GM12875 (cell line): ENCODE results near the gene HPF1.

Experiments used
- H3K4me3 ChIP-seq: one replicate; pipeline ENCODE4 v1.5.1; 2011; ENCODE audit warnings: low read depth, low read length, control low read depth
- TF ChIP-seq, protein P1 (sequence below): IDR thresholded peaks from 2 replicates; pipeline ENCODE4 v1.5.1; 2011; ENCODE audit warnings: low read depth, mild to moderate bottlenecking, control low read depth, inconsistent platforms, low read length, moderate library complexity, borderline replicate concordance; ENCODE audit not compliant: insufficient read depth

HPF1 gene

GRCh38 chr4:169716677-169717076 lies 41.1 kb downstream of the HPF1 start:
- no peak overlapping the region for H3K4me3 ChIP-seq

DNA sequence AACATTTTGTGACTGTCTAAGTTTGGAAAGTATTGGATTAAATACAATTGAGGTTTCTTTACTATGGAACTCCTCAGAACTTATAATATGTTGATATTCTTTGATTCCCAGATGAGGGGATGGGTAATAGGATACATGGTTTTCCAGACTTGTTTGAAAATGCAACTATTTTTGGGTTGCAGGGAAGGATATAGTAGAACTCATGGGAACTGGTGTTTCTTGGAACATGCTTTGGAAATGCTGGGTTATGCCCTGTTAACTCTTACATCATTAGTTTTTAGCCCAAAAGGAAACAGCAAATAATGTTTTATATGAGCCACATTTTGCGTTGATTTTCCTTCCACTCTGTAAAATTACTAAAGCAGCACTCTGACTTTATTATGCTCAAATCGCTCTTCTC lies 41.9 kb downstream of the HPF1 start:
- TF ChIP-seq, protein P1, sequence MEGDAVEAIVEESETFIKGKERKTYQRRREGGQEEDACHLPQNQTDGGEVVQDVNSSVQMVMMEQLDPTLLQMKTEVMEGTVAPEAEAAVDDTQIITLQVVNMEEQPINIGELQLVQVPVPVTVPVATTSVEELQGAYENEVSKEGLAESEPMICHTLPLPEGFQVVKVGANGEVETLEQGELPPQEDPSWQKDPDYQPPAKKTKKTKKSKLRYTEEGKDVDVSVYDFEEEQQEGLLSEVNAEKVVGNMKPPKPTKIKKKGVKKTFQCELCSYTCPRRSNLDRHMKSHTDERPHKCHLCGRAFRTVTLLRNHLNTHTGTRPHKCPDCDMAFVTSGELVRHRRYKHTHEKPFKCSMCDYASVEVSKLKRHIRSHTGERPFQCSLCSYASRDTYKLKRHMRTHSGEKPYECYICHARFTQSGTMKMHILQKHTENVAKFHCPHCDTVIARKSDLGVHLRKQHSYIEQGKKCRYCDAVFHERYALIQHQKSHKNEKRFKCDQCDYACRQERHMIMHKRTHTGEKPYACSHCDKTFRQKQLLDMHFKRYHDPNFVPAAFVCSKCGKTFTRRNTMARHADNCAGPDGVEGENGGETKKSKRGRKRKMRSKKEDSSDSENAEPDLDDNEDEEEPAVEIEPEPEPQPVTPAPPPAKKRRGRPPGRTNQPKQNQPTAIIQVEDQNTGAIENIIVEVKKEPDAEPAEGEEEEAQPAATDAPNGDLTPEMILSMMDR, result no peak
- no peak overlapping the region for H3K4me3 ChIP-seq

More at GRCh38 chr4:169716677-169717076, 41.1 kb downstream of the HPF1 start:
- TF ChIP-seq, protein P1, result no peak

DNA sequence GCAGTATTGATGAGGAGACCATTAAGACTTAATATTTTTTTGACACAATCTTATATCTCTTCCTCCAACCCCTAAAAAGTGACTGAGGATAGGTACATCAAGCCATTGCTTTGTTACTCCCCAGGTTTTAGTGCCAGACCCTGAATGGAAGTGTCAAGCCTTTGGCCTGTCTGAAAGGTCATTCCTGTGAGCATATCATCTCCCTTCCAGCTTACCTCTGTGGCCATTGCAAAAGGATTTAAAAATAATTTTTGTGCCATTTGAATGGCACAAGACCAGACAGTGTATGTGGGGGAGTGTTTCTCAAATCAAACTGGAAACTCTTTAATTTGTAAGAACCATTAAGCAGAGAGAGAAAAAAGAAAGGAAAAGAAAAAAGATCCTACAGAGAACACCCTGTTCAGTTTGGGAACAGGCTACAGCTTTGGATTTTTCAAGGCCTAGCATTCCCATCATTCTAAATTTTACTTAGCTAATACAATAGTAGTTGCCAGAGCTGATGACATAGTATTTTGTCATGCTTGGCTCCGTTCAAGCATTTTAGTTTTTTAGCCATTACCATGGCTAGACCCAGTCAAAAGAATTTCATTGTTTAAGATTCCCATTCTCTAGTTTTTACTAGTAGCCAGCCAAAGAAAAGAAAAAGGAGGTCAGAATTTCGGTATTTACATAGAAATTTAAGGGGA lies 49.6 kb downstream of the HPF1 start:
- TF ChIP-seq, protein P1, result no peak
- no peak overlapping the region for H3K4me3 ChIP-seq

DNA sequence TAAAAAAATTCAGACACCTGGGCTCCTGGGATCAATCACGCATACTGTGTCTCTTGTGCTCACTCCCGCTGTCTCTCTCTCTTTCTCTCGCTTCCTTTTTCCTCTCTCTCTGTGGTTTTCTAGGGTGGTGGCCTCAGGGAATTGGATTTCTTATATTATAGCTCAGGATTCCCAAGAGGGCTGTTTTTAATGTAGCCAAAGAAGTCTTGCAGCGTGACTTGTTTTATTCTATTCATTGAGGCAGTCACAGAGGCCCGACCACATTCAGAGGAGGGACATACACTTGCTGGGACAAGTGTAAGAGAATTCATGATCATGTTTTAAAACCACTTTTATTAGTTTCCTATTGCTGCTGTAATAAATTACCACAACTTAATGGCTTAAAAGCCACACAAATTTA lies 59.4 kb downstream of the HPF1 start:
- H3K4me3 ChIP-seq, result no peak overlapping the region
- TF ChIP-seq, protein P1, result no peak

GRCh38 chr4:169690787-169691186 lies 67.0 kb downstream of the HPF1 start:
- H3K4me3 ChIP-seq, result no peak overlapping the region
- TF ChIP-seq, protein P1, result no peak

GRCh38 chr4:169689681-169690080 lies 68.1 kb downstream of the HPF1 start:
- H3K4me3 ChIP-seq, result no peak overlapping the region
- TF ChIP-seq, protein P1, result no peak

DNA sequence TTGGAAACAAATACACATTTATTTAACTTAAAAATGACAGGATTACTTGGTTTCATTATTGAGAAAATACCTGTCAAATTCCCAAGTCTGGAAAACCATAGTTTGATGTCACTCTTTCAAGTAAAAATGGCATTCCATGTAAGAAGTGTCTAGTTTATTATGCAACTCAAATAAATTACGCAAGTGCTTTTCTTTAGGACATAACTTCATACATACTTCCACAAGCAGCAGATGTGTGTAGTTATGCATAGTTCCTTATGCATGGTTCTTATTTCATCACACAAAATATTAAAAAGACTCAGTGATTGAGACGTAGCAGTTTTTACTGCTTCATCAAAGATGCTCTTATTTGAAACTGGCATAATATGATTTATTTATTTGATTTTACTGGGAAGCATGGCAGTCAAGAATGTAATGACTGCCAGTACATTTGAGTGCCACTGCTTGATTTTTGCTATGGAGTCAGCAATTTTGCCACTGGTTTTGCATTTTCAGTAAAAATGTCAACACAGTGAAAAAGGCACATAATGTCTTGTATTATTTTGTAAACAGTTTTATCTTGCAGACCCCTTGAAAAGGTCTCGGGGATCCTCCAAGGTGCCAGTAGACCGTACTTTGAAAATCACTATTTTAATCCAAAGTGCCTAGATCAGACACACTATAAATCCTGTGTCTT lies 75.2 kb downstream of the HPF1 start:
- TF ChIP-seq, protein P1, result no peak
- H3K4me3 ChIP-seq, result no peak overlapping the region
